Measurements from ENCODE around the gene MAGI1. TPM values are rescaled to one million over a fixed set of nuclear protein-coding genes. Genes with fewer than 3 reads are reported as not detected.

The MAGI1 gene
- total and polyA plus RNA-seq, 4 donors: 9.9 to 88.1 (median 24.6) TPM

DNA sequence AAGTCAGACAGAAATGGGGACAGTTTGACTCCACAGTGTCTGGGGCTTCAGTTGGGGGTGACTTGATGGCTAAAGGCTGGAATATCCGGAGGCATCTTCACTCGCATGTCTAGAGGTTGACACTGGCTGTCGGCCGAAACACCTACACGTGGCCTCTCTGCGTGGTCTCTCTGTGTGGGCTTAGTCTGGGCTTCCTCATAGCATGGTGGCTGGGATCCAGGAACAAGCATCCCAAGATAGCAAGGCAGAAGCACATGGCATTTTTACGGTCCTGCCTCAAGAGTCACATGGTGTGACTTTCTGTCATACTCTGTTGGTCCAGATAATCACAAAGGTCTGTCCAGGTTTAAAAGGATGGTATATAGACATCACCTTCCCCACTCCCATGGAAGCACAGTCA is 34.5 kb downstream of the MAGI1 start:
- peaks cover 0 to 9% (median 0%) of the 10 kb centered on the region in 5 donors for H3K4me1 ChIP-seq (ENCODE audit: control insufficient read depth in 5 of 5, insufficient read depth in 5 of 5, low read length in 5 of 5)
- no peak overlapping the region for H3K27ac ChIP-seq (ENCODE audit: low read depth in 1 of 2, low read length in 1 of 2)
- TF ChIP-seq, protein P1, sequence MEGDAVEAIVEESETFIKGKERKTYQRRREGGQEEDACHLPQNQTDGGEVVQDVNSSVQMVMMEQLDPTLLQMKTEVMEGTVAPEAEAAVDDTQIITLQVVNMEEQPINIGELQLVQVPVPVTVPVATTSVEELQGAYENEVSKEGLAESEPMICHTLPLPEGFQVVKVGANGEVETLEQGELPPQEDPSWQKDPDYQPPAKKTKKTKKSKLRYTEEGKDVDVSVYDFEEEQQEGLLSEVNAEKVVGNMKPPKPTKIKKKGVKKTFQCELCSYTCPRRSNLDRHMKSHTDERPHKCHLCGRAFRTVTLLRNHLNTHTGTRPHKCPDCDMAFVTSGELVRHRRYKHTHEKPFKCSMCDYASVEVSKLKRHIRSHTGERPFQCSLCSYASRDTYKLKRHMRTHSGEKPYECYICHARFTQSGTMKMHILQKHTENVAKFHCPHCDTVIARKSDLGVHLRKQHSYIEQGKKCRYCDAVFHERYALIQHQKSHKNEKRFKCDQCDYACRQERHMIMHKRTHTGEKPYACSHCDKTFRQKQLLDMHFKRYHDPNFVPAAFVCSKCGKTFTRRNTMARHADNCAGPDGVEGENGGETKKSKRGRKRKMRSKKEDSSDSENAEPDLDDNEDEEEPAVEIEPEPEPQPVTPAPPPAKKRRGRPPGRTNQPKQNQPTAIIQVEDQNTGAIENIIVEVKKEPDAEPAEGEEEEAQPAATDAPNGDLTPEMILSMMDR (IDR thresholded peaks at IDR 0.05; ENCODE audit: control extremely low read depth, extremely low read depth): no peak
- no peak overlapping the region for H3K9ac ChIP-seq (ENCODE audit: insufficient read depth in 1 of 2, low read length in 2 of 2)
- no peaks in the 10 kb centered on the region for H3K9me3 ChIP-seq (ENCODE audit: control insufficient read depth in 4 of 4, insufficient read depth in 3 of 4, low read length in 3 of 4)
- no peak for DNase-seq
- no peak for ATAC-seq (ENCODE audit: insufficient read depth, low FRiP score)
- WGBS, 2 donors: 91 to 94% methylated on average over 7 of the region's 7 CpGs
- no peaks in the 10 kb centered on the region for H3K36me3 ChIP-seq (ENCODE audit: control insufficient read depth in 4 of 4, insufficient read depth in 4 of 4, low read length in 4 of 4)
- H3K4me3 ChIP-seq: no peak overlapping the region
- no peaks in the 10 kb centered on the region for H3K27me3 ChIP-seq (ENCODE audit: control insufficient read depth in 3 of 3, insufficient read depth in 3 of 3, low read length in 2 of 3)

DNA sequence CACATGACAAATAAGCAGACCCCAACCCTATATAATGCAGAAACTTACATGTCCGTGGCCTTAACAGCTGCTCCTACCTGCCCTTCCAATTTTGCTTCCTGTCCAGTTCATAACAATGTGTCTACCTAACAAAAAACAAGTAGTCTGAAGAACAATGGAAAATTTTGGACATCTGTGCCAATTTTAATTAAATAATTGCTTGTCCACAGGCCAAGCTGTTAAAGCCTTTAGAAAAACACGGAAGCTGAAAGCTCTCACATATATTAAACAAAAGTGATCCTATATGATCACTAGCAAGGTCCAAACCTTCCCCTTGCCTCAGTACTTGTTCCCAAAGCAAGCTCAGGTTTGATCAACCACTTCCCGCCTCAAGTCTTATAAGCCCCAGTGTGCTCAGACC is 37.1 kb downstream of the MAGI1 start:
- ATAC-seq (ENCODE audit: insufficient read depth, low FRiP score): no peak
- 75 to 84% methylated on average over 3 of the region's 3 CpGs for WGBS, 2 donors
- H3K27ac ChIP-seq (ENCODE audit: low read depth in 1 of 2, low read length in 1 of 2): peak overlapping the region in 1 of 2 donors; percentile 75
- peaks cover 0 to 8% (median 7%) of the 10 kb centered on the region in 5 donors for H3K4me1 ChIP-seq (ENCODE audit: control insufficient read depth in 5 of 5, insufficient read depth in 5 of 5, low read length in 5 of 5)
- no peaks in the 10 kb centered on the region for H3K36me3 ChIP-seq (ENCODE audit: control insufficient read depth in 4 of 4, insufficient read depth in 4 of 4, low read length in 4 of 4)
- TF ChIP-seq, protein P1 (IDR thresholded peaks at IDR 0.05; ENCODE audit: control extremely low read depth, extremely low read depth): no peak
- no peaks in the 10 kb centered on the region for H3K27me3 ChIP-seq (ENCODE audit: control insufficient read depth in 3 of 3, insufficient read depth in 3 of 3, low read length in 2 of 3)
- no peak overlapping the region for H3K9ac ChIP-seq (ENCODE audit: insufficient read depth in 1 of 2, low read length in 2 of 2)
- DNase-seq: no peak
- H3K4me3 ChIP-seq: no peak overlapping the region
- no peaks in the 10 kb centered on the region for H3K9me3 ChIP-seq (ENCODE audit: control insufficient read depth in 4 of 4, insufficient read depth in 3 of 4, low read length in 3 of 4)

DNA sequence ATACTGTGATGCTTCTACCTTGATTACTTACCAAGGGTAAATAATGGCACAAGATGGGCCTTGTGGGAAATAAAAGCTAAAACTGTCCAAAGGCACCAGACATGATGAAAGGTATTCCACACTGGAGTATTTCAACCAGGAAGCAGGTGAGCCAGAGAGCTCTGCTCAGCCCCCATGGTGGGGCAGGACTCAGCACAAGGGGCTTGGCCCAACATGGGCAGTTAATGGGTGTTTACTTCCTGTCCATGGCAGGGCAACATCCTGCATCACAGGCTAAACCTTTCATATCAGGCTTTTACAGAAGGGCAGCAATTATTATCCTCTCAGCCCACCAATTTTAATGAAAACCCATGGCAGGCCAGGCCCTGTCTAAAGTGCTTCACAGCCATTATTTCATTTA is 38.2 kb downstream of the MAGI1 start:
- Histone ChIP-seq H3K4me1 (ENCODE audit: control insufficient read depth in 5 of 5, insufficient read depth in 5 of 5, low read length in 5 of 5) (peaks cover 0 to 14% (median 7%) of the 10 kb centered on the region in 5 donors), H3K27me3 (ENCODE audit: control insufficient read depth in 3 of 3, insufficient read depth in 3 of 3, low read length in 2 of 3) (no peaks in the 10 kb centered on the region), H3K9ac (ENCODE audit: insufficient read depth in 1 of 2, low read length in 2 of 2) (no peak overlapping the region), H3K9me3 (ENCODE audit: control insufficient read depth in 4 of 4, insufficient read depth in 3 of 4, low read length in 3 of 4) (no peaks in the 10 kb centered on the region), H3K4me3 (no peak overlapping the region), H3K27ac (ENCODE audit: low read depth in 1 of 2, low read length in 1 of 2) (no peak overlapping the region), H3K36me3 (ENCODE audit: control insufficient read depth in 4 of 4, insufficient read depth in 4 of 4, low read length in 4 of 4) (no peaks in the 10 kb centered on the region)
- TF ChIP-seq, protein P1 (IDR thresholded peaks at IDR 0.05; ENCODE audit: control extremely low read depth, extremely low read depth): no peak
- DNase-seq (no peak), ATAC-seq (ENCODE audit: insufficient read depth, low FRiP score) (no peak)

DNA sequence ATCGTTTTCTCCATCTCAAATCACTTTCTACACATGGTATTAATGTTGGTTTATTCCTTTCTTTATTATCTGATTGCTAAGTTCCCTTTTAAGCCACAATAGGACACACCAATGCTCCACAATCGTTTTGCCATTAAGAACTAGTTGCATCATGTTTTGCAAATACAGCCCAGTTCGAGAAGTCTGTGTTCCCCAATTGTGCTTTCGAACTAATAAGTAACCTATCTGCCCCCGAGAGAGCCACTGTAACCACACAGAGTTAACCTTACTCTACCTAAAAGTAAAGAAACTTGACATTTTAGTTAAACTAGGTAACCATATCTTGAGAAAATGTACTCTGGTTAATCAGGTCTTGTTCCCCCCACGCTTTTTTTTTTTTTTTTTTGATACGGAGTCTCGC is 39.1 kb downstream of the MAGI1 start:
- no peak overlapping the region for H3K27ac ChIP-seq (ENCODE audit: low read depth in 1 of 2, low read length in 1 of 2)
- TF ChIP-seq, protein P1 (IDR thresholded peaks at IDR 0.05; ENCODE audit: control extremely low read depth, extremely low read depth): no peak
- peaks cover 0 to 18% (median 7%) of the 10 kb centered on the region in 5 donors for H3K4me1 ChIP-seq (ENCODE audit: control insufficient read depth in 5 of 5, insufficient read depth in 5 of 5, low read length in 5 of 5)
- DNase-seq (peak; percentile 25 to 62 (median 40)), ATAC-seq (ENCODE audit: insufficient read depth, low FRiP score) (no peak)
- no peak overlapping the region for H3K4me3 ChIP-seq
- no peaks in the 10 kb centered on the region for H3K27me3 ChIP-seq (ENCODE audit: control insufficient read depth in 3 of 3, insufficient read depth in 3 of 3, low read length in 2 of 3)
- H3K36me3 ChIP-seq (ENCODE audit: control insufficient read depth in 4 of 4, insufficient read depth in 4 of 4, low read length in 4 of 4): no peaks in the 10 kb centered on the region
- no peaks in the 10 kb centered on the region for H3K9me3 ChIP-seq (ENCODE audit: control insufficient read depth in 4 of 4, insufficient read depth in 3 of 4, low read length in 3 of 4)
- WGBS, 2 donors: 68 to 80% methylated on average over 6 to 8 of the region's 8 CpGs
- no peak overlapping the region for H3K9ac ChIP-seq (ENCODE audit: insufficient read depth in 1 of 2, low read length in 2 of 2)

Data from lung (tissue), 12 donors.